HK-2 (cell line): ENCODE results near the gene SCAMP3.
"Not testable (repeated sequence)": the region's sequence is repeated elsewhere in the genome, so short reads cannot be mapped to it uniquely, and the experiment has no call there.

Source experiments
- DNase-seq: peaks from one replicate; pipeline ENCODE4 v3.0.0-alpha.2; 2018; ENCODE audit not compliant: unreplicated experiment

SCAMP3 gene

DNA sequence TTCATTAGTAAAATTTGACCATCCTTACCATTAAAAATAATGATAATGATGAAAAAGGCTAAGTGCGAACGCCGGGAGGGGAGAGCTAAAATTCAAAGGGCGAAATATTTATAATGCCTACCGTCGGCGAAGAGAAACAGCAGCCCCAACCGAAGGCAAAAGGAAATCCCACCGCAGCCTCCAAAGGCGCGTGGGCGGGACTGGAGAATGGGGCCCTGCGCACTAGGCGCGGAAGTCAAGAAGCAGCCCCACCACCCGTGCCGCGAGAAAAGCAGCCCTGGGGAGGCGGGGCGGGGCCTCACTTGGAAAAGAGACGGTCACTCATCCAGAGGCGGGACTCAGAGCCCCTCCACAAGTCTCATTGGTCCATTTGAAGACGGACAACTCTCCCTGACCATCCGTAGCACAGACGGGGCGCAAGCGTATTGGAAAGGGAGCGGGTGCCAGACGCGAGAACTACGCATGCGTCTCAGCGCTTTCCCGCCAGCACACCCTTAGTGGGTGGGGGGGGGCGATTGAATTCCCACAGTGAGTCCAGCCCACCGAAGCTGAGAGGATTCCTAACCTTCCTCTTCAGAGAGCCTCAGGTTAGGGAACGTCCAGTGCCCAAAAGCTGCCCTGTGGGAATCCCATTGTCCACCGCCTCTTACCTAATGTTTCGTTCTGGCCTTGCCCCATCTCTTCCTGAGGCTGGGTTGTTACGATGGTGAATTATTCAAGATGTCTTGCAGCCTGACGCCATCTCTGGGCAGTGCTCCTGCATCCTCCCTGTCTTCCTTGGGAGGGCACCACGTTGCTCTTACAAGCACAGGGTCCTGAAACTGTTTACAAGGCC lies 34.7 kb downstream of the SCAMP3 start:
- DNase-seq, result peak; percentile 99

DNA sequence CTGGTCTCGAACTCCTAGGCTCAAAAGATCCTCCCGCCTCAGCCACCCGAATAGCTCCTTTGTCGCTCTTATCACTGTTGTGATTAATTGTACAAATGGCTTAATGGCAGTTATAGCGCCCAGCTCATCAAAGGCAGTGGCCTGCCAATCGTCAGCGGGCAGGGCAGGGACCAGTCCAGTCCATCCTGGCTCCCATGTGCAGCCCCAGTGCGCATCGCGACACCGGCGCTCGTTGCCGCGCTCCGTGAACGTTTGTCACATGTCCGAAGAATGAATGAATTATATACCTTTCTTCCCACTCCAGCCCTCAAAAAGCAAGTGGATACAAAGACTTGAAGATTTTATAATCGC lies 35.3 kb downstream of the SCAMP3 start:
- peak; percentile 65 for DNase-seq

- peak; percentile 77 for DNase-seq
Observed at GRCh38 chr1:155226188-155226909, 35.8 kb downstream of the SCAMP3 start.

DNA sequence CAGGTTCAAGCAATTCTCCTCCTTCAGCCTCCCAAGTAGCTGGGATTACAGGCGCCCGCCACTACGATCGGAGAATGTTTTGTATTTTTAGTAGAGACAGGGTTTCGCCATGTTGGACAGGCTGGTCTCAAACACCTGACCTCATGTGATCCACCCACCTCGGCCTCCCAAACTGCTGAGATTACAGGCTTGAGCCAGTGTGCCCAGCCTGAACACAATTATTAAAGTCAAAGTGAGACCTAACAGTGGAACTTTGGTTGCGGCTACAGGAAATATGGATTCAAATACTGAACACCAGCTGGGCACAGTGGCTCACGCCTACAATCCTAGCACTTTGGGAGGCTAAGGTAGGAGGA lies 36.8 kb downstream of the SCAMP3 start:
- DNase-seq, result not testable (repeated sequence)

DNA sequence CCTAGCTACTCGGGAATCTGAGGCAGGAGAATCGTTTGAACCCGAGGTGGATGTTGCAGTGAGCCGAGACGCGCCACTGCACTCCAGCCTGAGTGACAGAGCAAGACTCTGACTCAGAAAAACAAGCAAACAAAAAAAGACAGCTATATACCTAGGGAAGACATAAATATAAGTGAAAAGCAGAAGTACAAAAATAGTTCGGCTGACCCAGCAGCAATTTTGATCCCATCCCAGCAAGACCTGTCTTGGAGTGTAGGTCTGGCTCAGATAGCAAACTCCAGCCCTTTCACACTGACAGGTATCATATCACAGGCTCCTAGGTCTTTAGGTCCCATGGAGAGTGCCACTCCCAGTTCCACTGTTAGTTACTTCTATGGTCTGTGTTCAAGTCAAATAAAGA lies 39.1 kb downstream of the SCAMP3 start:
- no peak for DNase-seq

DNA sequence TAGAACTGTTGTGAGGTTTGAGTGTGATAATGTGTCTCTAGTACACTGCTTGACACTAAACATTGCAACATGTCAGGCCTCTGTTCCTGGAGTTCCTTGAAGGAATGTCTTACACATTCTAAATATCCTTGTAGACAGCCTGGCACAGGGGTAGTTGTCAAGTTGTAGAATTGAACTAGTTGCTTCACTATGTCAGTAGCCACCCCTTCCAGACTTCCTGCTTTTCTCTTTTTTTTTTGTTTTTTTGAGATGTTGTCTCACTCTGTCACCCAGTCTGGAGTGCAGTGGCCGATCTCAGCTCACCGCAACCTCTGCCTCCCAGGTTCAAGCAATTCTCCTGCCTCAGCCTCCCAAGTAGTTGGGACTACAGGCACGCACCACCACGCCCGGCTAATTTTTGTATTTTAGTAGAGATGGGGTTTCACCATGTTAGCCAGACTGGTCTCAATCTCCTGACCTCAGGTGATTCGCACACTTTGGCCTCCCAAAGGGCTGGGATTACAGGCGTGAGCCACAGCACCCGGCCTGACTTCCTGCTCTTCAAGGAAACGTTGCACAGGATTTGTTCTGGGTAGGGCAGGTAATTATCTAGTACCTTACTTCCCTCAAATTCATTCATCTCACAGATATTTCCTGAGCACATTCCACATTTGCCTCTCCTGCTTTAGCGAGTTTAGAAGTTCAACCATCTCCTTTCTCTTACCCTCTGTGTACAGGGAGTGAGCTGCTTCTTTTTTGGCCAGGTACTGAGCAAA lies 41.8 kb downstream of the SCAMP3 start:
- DNase-seq, result not testable (repeated sequence)

GRCh38 chr1:155219592-155220031 lies 42.5 kb downstream of the SCAMP3 start:
- DNase-seq, result no peak

DNA sequence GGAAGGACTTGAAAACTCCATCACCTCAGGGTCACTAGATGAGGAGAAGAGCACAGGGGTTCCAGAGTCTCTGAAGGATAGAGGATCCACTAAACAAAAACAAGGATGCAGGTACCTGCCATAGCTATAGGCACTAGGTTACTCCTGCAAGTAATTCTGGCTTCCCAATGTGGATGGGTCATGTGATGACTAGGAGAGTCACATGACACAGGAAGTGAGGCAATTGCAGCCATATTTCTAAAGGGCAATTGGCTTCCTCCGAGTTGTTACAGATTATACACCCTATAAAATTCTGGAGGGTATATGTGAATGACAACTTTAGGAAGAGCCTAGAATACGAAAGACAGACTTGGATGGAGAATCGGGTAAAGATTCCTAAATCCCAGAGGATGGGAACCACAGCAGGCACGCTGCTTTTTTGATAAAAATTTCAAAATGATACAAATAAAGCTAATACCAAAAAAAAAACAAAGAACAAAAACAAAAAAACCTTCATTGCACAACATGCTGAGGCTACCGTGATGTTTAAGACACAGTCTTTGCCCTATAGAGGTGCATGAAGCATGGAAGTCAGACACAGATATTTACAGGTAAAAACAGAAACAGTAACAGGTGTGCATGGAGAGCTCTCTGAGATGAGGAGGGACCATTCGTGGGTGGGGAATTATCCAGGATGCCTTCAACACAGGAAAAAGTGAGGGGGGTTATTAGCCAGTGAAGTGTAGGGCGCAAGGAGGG lies 43.1 kb downstream of the SCAMP3 start:
- no peak for DNase-seq

DNA sequence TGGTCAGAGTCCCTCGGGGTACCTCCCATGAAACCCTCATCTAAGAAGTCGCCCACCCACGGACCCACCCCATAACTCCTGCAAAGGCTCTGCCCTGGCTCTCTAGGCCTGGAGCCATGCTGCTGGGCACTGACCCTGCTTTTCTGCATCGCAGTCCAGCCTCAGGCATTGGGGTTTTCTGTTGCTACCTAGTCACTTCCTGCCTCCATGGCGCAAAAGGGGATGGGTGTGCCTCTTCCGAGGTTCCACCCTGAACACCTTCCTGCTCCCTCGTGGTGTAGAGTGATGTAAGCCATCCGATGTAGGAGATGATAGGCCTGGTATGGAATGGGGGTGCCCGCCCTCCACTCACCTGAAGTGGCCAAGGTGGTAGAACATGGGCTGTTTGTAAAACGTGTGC lies 47.5 kb downstream of the SCAMP3 start:
- DNase-seq, result not testable (repeated sequence)

GRCh38 chr1:155212051-155212440 lies 50.1 kb downstream of the SCAMP3 start:
- not testable (repeated sequence) for DNase-seq

GRCh38 chr1:155211381-155212050 lies 50.6 kb downstream of the SCAMP3 start:
- not testable (repeated sequence) for DNase-seq

- no peak for DNase-seq
Observed at GRCh38 chr1:155210314-155211104, 51.7 kb downstream of the SCAMP3 start.

- DNase-seq, result no peak
Observed at GRCh38 chr1:155209312-155209721, 52.8 kb downstream of the SCAMP3 start.

DNA sequence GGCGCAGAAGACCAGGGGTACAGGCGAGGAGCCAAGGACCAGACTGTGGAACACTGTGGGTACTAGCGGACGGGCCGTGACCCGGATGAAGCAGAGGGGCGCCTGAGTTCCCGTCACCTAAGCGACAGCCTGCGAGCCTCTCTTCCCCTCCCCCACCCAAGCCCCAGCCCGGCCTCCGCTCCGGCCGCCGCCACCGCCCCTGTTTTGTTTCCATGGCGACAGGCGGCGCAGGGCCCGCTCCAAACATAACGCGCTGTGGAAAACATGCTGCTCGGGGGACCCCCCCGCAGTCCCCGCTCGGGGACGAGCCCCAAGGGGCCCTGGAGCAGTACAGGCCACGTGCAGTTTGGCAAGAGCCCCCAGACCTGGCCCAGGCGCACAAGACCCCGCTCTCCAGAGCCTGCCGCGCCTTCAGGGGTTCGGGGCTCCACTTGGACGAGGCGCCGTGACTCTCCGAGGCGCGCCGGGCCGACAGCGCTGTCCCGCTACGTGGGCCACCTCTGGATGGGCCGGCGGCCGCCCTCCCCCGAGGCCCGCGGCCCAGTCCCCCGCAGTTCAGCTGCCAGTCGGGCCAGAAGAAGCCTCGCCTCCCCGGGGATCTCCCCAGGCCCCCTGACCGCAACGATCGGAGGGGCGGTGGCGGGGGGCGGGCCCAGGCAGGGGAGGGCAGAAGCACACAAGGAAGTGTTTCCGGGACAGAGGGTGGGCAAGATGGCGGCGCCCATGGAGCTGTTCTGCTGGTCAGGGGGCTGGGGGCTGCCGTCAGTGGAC lies 53.4 kb downstream of the SCAMP3 start, which contains the start of gene MTX1:
Gene MTX1, plus strand, starts transcription at position 155 of the 771 bp plus-strand sequence. Its CDS starts 110 bp downstream, at position 265.
- peak; percentile 86 for DNase-seq

- DNase-seq, result peak; percentile 69
Observed at GRCh38 chr1:155207806-155208540, 54.2 kb downstream of the SCAMP3 start, which contains the start of gene THBS3. THBS3 (minus strand) TSS chr1:155207897; CDS start chr1:155207876, 21 bp downstream.

DNA sequence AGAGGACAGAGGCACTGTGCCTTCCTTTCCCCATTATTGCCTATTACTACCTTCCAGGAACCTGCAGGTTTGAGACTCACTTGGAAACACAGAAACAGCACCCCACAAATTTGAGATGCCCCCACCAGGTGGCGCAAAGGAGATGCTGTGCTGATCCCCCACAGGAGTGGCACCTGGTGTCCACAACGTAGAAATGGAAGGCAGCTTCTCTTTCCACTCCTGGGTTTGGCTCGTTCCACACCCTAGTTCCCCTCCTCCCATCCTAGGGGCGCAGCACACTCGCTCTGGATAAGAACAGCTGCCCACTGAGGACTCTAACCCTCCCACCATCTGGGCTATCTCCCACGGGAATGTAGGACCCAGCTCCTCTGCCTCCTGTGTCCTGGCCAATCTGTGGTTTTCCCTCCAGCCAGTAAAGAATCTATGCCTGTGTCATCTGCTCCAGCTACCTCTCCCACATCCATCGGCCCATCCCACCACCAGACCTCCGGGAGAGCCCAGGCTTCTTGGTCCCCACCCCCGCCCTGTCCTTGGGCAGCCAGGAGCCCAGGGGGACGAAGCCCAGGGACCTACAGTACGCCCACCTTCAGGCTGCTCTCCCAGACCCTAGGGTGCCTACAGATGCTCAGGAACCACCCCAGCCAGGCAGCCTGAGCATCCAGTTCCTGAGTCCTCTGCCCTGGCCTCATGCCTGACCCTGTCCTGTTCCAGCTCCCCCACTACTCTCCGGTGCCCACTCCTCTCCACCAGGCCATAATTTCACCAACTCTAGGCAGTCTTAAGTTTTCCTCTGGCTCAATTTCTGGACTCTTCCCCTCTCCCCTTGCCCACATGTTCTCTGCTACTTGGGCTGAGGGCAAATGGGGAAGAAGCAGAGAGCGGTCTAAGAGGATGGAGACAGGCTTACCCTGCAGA lies 55.0 kb downstream of the SCAMP3 start:
- DNase-seq, result peak; percentile 91
